Glutamatergic neuron (in vitro differentiated cells): ENCODE data around the gene RBMX. TPM values are rescaled to one million over a fixed set of nuclear protein-coding genes. Genes with fewer than 3 reads are reported as not detected.
A peak's percentile ranks its signal among the peaks of the same experiment; 100 is the strongest.
"Not testable (repeated sequence)": the region's sequence is repeated elsewhere in the genome, so short reads cannot be mapped to it uniquely, and the experiment has no call there.

Experiments
- DNase-seq: peaks from one replicate; pipeline ENCODE4 v3.0.0; 2022
- H3K27ac Mint-ChIP-seq: one replicate; pipeline ENCODE4 v1.8.0; 2020; ENCODE audit warnings: mild to moderate bottlenecking, mixed read lengths, inconsistent platforms; ENCODE audit not compliant: unreplicated experiment
- H3K27me3 Mint-ChIP-seq: one replicate; pipeline ENCODE4 v1.8.0; 2020; ENCODE audit warnings: mild to moderate bottlenecking, moderate library complexity, mixed read lengths, inconsistent platforms; ENCODE audit not compliant: unreplicated experiment
- H3K36me3 Mint-ChIP-seq: one replicate; pipeline ENCODE4 v1.8.0; 2020; ENCODE audit warnings: mild to moderate bottlenecking, mixed read lengths, inconsistent platforms; ENCODE audit not compliant: unreplicated experiment
- H3K4me1 Mint-ChIP-seq: one replicate; pipeline ENCODE4 v1.8.0; 2020; ENCODE audit warnings: mild to moderate bottlenecking, low read depth, mixed read lengths, inconsistent platforms; ENCODE audit not compliant: unreplicated experiment
- H3K4me3 Mint-ChIP-seq: one replicate; pipeline ENCODE4 v1.8.0; 2020; ENCODE audit warnings: mild to moderate bottlenecking, mixed read lengths, inconsistent platforms; ENCODE audit not compliant: unreplicated experiment
- H3K9me3 Mint-ChIP-seq: one replicate; pipeline ENCODE4 v1.8.0; 2020; ENCODE audit warnings: mild to moderate bottlenecking, moderate library complexity, mixed read lengths, inconsistent platforms; ENCODE audit not compliant: unreplicated experiment
- CTCF ChIP-seq: fragments of 200-600 bp; sonication (generic); IDR thresholded peaks from one replicate; pipeline ENCODE4 v1.5.0; 2021; ENCODE audit not compliant: partially characterized antibody, unreplicated experiment
- total RNA-seq: library from RNA; stranded (reverse); fragmentation: NEBNext Ultra II Directional; extraction: Animal tissue kit (Norgen Biotek cat#: 25700); gene quantifications from one replicate; pipeline ENCODE4 v1.2.1, GENCODE V29; 2021; ENCODE audit not compliant: unreplicated experiment

The RBMX gene
- total RNA-seq, 1 donor from 2014 or later: 246 TPM

GRCh38 chrX:136878423-136878822 is 2.1 kb downstream of the RBMX start:
- Mint-ChIP-seq H3K27me3 (peaks cover 5% of the 10 kb centered on the region), H3K9me3 (peaks cover 12% of the 10 kb centered on the region), H3K4me1 (peaks cover 12% of the 10 kb centered on the region), H3K4me3 (peak overlapping the region; percentile 97), H3K27ac (no peak overlapping the region), H3K36me3 (peaks cover 7% of the 10 kb centered on the region)
- TF ChIP-seq CTCF: no peak
- no peak for DNase-seq

- H3K4me1 Mint-ChIP-seq, H3K27ac Mint-ChIP-seq, H3K9me3 Mint-ChIP-seq, H3K36me3 Mint-ChIP-seq, DNase-seq, H3K4me3 Mint-ChIP-seq, H3K27me3 Mint-ChIP-seq: not testable (repeated sequence)
Measured at GRCh38 chrX:136874114-136874513, 6.4 kb downstream of the RBMX start.

- H3K4me3 Mint-ChIP-seq, H3K36me3 Mint-ChIP-seq, H3K27me3 Mint-ChIP-seq, DNase-seq, H3K4me1 Mint-ChIP-seq, H3K9me3 Mint-ChIP-seq, H3K27ac Mint-ChIP-seq: not testable (repeated sequence)
Measured at GRCh38 chrX:136873210-136873609, 7.3 kb downstream of the RBMX start.

GRCh38 chrX:136872091-136872700 is 8.3 kb downstream of the RBMX start:
- no peak overlapping the region for H3K4me3 Mint-ChIP-seq
- DNase-seq: no peak
- peaks cover 5% of the 10 kb centered on the region for H3K4me1 Mint-ChIP-seq
- no peak overlapping the region for H3K27ac Mint-ChIP-seq
- H3K36me3 Mint-ChIP-seq: no peaks in the 10 kb centered on the region
- no peaks in the 10 kb centered on the region for H3K27me3 Mint-ChIP-seq
- H3K9me3 Mint-ChIP-seq: peaks cover 1% of the 10 kb centered on the region
- no peak for TF ChIP-seq CTCF

- H3K4me1 Mint-ChIP-seq: peaks cover 7% of the 10 kb centered on the region
- TF ChIP-seq CTCF: no peak
- no peaks in the 10 kb centered on the region for H3K27me3 Mint-ChIP-seq
- no peak for DNase-seq
- no peaks in the 10 kb centered on the region for H3K36me3 Mint-ChIP-seq
- H3K4me3 Mint-ChIP-seq: no peak overlapping the region
- H3K27ac Mint-ChIP-seq: no peak overlapping the region
- no peaks in the 10 kb centered on the region for H3K9me3 Mint-ChIP-seq
Measured at GRCh38 chrX:136870064-136870463, 10.5 kb downstream of the RBMX start.

- DNase-seq: no peak
- H3K27me3 Mint-ChIP-seq: no peaks in the 10 kb centered on the region
- peaks cover 5% of the 10 kb centered on the region for H3K4me1 Mint-ChIP-seq
- no peak overlapping the region for H3K27ac Mint-ChIP-seq
- H3K36me3 Mint-ChIP-seq: no peaks in the 10 kb centered on the region
- TF ChIP-seq CTCF: no peak
- no peaks in the 10 kb centered on the region for H3K9me3 Mint-ChIP-seq
- no peak overlapping the region for H3K4me3 Mint-ChIP-seq
Measured at GRCh38 chrX:136868283-136869055, 12.1 kb downstream of the RBMX start.
